Esophagus muscularis mucosa (tissue), 4 donors: Measurements from ENCODE around the gene MYO16. TPM values are rescaled to one million over a fixed set of nuclear protein-coding genes. Genes with fewer than 3 reads are reported as not detected.

ENCODE experiments used
- DNase-seq: peaks from one replicate; pipeline ENCODE4 v3.0.0-alpha.2; 2017; ENCODE audit errors: extremely low spot score
- H3K27ac ChIP-seq, 4 donors: fragments of 200-600 bp; sonication (generic); replicated peaks in 1 of 4; 1 replicate in 3 of 4; 2 replicates in 1 of 4; pipeline ENCODE4 v1.5.1; 2016 to 2019; ENCODE audit warnings: mild to moderate bottlenecking in 1 of 4
- H3K27me3 ChIP-seq, 4 donors: fragments of 200-600 bp; sonication (generic); one replicate each; pipeline versions ENCODE4 v1.5.1 to v1.6.0; 2016 to 2019
- H3K36me3 ChIP-seq, 4 donors: fragments of 200-600 bp; sonication (generic); one replicate each; pipeline ENCODE4 v1.5.1; 2016 to 2019
- H3K4me1 ChIP-seq, 4 donors: fragments of 200-600 bp; sonication (generic); one replicate each; pipeline ENCODE4 v1.5.1; 2016 to 2019
- H3K4me3 ChIP-seq, 4 donors: fragments of 200-600 bp; sonication (generic); 1 replicate in 2 of 4; 2 replicates in 2 of 4; pipeline ENCODE4 v1.5.1; 2016 to 2019; ENCODE audit warnings: mild to moderate bottlenecking in 4 of 4, moderate library complexity in 1 of 4
- H3K9me3 ChIP-seq, 4 donors: fragments of 200-600 bp; sonication (generic); 1 replicate in 3 of 4; 2 replicates in 1 of 4; pipeline ENCODE4 v1.5.1; 2016 to 2019
- EP300 ChIP-seq: sonication (generic); formaldehyde crosslinking; IDR thresholded peaks from one replicate; pipeline ENCODE4 v1.6.1; 2017; ENCODE audit warnings: antibody characterized with exemption
- POLR2A ChIP-seq: fragments of 450-650 bp; IDR thresholded peaks from one replicate; pipeline ENCODE4 v1.6.1; 2017; ENCODE audit warnings: antibody characterized with exemption, moderate library complexity, mild to moderate bottlenecking, low read depth
- POLR2AphosphoS5 ChIP-seq, 2 donors: sonication (generic); formaldehyde crosslinking; IDR thresholded peaks; one replicate each; pipeline ENCODE4 v1.6.1; 2017; ENCODE audit warnings: antibody characterized with exemption in 2 of 2
- WGBS: methylation state at CpG from one replicate; pipeline ENCODE4 v1.1.5; 2018; 5-methylcytosine and 5-hydroxymethylcytosine counted together
- intact Hi-C: fragments of 100-400 bp; cut with DNase I; formaldehyde crosslinking; loops from one replicate; pipeline ENCODE4 v1.15.1; 2023
- total RNA-seq, 4 donors: library from RNA; depleted of rRNA; stranded (reverse); fragments of >200 nt; gene quantifications; one replicate each; pipeline versions ENCODE4 v1.1.0 to v1.2.1, GENCODE V29; 2016
- TF ChIP-seq, protein P1 (sequence below), 3 experiments: fragments of 200-600 bp in 2 of 3; fragments of 450-650 bp in 1 of 3; sonication (generic) in 2 of 3; IDR thresholded peaks; one replicate each; pipeline ENCODE4 v1.5.1; 2017 to 2019; ENCODE audit warnings: antibody characterized with exemption in 3 of 3, mild to moderate bottlenecking in 2 of 3, moderate library complexity in 1 of 3

Gene MYO16
- total RNA-seq, 4 donors from 2014 or later, result 1.2 to 3.7 (median 1.8) TPM

- H3K27me3 ChIP-seq, result no peaks in the 10 kb centered on the region
- no peak for TF ChIP-seq POLR2AphosphoS5 (IDR thresholded peaks at IDR 0.05)
- TF ChIP-seq EP300, result no peak
- H3K9me3 ChIP-seq, result no peaks in the 10 kb centered on the region
- 82% methylated on average over 10 of the region's 10 CpGs for WGBS
- no peak overlapping the region for H3K27ac ChIP-seq
- DNase-seq, result no peak
- H3K4me1 ChIP-seq, result no peaks in the 10 kb centered on the region
- H3K36me3 ChIP-seq, result no peaks in the 10 kb centered on the region
- no peak overlapping the region for H3K4me3 ChIP-seq
- intact Hi-C loops, result no loop called here
Observed at GRCh38 chr13:108769213-108770070, 140.0 kb downstream of the MYO16 start.

- 84% methylated on average over 8 of the region's 8 CpGs for WGBS
- Histone ChIP-seq H3K27me3 (no peaks in the 10 kb centered on the region), H3K4me3 (no peak overlapping the region), H3K9me3 (no peaks in the 10 kb centered on the region), H3K36me3 (no peaks in the 10 kb centered on the region), H3K4me1 (no peaks in the 10 kb centered on the region), H3K27ac (no peak overlapping the region)
- intact Hi-C loops, result no loop called here
- TF ChIP-seq POLR2AphosphoS5 (IDR thresholded peaks at IDR 0.05), result no peak
- TF ChIP-seq POLR2A, result no peak
- TF ChIP-seq, protein P1, sequence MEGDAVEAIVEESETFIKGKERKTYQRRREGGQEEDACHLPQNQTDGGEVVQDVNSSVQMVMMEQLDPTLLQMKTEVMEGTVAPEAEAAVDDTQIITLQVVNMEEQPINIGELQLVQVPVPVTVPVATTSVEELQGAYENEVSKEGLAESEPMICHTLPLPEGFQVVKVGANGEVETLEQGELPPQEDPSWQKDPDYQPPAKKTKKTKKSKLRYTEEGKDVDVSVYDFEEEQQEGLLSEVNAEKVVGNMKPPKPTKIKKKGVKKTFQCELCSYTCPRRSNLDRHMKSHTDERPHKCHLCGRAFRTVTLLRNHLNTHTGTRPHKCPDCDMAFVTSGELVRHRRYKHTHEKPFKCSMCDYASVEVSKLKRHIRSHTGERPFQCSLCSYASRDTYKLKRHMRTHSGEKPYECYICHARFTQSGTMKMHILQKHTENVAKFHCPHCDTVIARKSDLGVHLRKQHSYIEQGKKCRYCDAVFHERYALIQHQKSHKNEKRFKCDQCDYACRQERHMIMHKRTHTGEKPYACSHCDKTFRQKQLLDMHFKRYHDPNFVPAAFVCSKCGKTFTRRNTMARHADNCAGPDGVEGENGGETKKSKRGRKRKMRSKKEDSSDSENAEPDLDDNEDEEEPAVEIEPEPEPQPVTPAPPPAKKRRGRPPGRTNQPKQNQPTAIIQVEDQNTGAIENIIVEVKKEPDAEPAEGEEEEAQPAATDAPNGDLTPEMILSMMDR (IDR thresholded peaks at IDR 0.05), result no peak
- no peak for TF ChIP-seq EP300
- no peak for DNase-seq
Observed at GRCh38 chr13:108775597-108775996, 146.2 kb downstream of the MYO16 start.

GRCh38 chr13:108776650-108777049, 147.2 kb downstream of the MYO16 start:
- no peak overlapping the region for H3K4me3 ChIP-seq
- no peaks in the 10 kb centered on the region for H3K9me3 ChIP-seq
- intact Hi-C loops, result no loop called here
- H3K36me3 ChIP-seq, result no peaks in the 10 kb centered on the region
- H3K27ac ChIP-seq, result no peak overlapping the region
- 79% methylated on average over 3 of the region's 3 CpGs for WGBS
- no peaks in the 10 kb centered on the region for H3K4me1 ChIP-seq
- no peak for TF ChIP-seq POLR2A
- no peak for DNase-seq
- H3K27me3 ChIP-seq, result no peaks in the 10 kb centered on the region

DNA sequence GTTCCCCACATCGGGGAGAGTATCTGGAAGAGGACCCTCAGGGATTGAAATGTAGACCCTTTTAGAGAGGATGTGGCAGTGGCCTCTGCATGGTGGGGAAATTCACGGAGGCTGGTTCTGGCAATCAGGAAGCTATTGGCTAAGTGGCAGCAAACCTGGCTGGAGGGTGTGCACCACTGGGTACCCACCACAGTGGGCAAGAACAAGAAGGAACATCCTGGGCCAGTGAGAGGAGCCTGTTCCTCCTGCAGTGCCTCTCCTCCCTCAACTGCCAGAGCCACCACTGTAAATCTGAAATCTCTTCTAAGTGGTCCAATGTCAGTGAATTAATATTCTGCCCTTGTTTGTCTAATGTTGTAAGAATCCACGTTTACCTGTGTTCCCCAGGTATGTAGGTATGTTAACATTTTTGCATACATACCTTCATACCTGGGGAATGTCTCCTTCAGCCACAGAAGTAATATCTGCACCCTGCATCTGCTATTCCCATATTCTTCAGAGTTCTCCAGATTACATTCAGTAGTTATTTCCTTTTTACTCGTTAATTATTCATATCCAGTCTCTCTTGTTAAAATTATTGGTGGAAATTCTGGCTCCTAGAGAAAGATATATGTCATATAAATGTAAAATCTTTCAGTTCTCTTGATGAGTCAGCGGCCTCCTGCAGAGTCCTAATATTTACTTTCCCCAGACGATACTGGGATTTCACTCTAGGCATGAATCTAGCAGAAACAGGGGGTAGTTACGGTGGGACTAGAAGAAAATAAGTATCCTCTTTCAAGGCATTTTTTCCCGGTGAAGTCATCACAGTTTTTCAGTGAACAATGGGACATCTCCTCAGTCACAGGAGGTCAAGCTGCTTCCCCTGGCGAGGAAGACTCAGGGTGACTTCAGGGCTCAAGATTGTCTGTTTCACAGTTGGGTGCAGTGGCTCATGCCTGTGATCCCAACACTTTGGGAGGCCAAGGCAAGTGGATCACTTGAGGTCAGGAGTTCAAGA, 148.3 kb downstream of the MYO16 start:
- WGBS, result 54% methylated on average over 9 of the region's 9 CpGs
- H3K4me1 ChIP-seq, result no peaks in the 10 kb centered on the region
- DNase-seq, result no peak
- H3K36me3 ChIP-seq, result no peaks in the 10 kb centered on the region
- TF ChIP-seq EP300, result no peak
- no peak for TF ChIP-seq POLR2AphosphoS5 (IDR thresholded peaks at IDR 0.05)
- H3K27ac ChIP-seq, result no peak overlapping the region
- no peaks in the 10 kb centered on the region for H3K27me3 ChIP-seq
- H3K9me3 ChIP-seq, result no peaks in the 10 kb centered on the region
- H3K4me3 ChIP-seq, result no peak overlapping the region
- intact Hi-C loops, result no loop called here

GRCh38 chr13:108779308-108779707, 149.9 kb downstream of the MYO16 start:
- Histone ChIP-seq H3K4me3 (no peak overlapping the region), H3K4me1 (no peaks in the 10 kb centered on the region), H3K27me3 (no peaks in the 10 kb centered on the region), H3K36me3 (no peaks in the 10 kb centered on the region), H3K27ac (no peak overlapping the region), H3K9me3 (no peaks in the 10 kb centered on the region)
- 87% methylated on average over 2 of the region's 2 CpGs for WGBS
- intact Hi-C loops, result no loop called here
- DNase-seq, result no peak
- TF ChIP-seq, protein P1 (IDR thresholded peaks at IDR 0.05), result no peak
- TF ChIP-seq POLR2AphosphoS5 (IDR thresholded peaks at IDR 0.05) (no peak), POLR2A (no peak), EP300 (no peak)

GRCh38 chr13:108780706-108781105, 151.3 kb downstream of the MYO16 start:
- WGBS, result 93% methylated on average over 3 of the region's 3 CpGs
- Histone ChIP-seq H3K27me3 (no peaks in the 10 kb centered on the region), H3K9me3 (no peaks in the 10 kb centered on the region), H3K4me1 (no peaks in the 10 kb centered on the region), H3K36me3 (no peaks in the 10 kb centered on the region), H3K4me3 (no peak overlapping the region), H3K27ac (no peak overlapping the region)
- intact Hi-C loops, result no loop called here
- no peak for TF ChIP-seq POLR2AphosphoS5 (IDR thresholded peaks at IDR 0.05)
- no peak for DNase-seq
